Measurements from ENCODE around the gene RAB35. TPM values are rescaled to one million over a fixed set of nuclear protein-coding genes. Genes with fewer than 3 reads are reported as not detected.

Gene RAB35
- 15.2 and 30.6 TPM in 2 replicates for total RNA-seq (2011; cell fraction: chromatin; rRNA removed; ENCODE audit: low replicate concordance)
- total RNA-seq (2011; cell fraction: nucleolus; rRNA removed), result 19.2 and 20.5 TPM in 2 replicates
- total RNA-seq (2011; cell fraction: nucleoplasm; rRNA removed), result 14.8 and 17.9 TPM in 2 replicates
- total RNA-seq (2014; rRNA removed), result 38.9 and 47.9 TPM in 2 replicates
- total RNA-seq (2014; rRNA removed; fragmentation: Illumina TruSeq; extraction: Trizol), result 19.5 and 22.9 TPM in 2 replicates
- 36.0 and 36.6 TPM in 2 replicates for total RNA-seq (2015; rRNA removed; fragmentation: Illumina TruSeq; extraction: Trizol)
- total RNA-seq (2021), result 66.8 and 76.3 TPM in 2 replicates
- polyA plus RNA-seq (2011; rRNA removed), result 32.4 and 45.4 TPM in 2 replicates
- 39.4 and 72.9 TPM in 2 replicates for polyA plus RNA-seq (2011; cell fraction: cytosol; rRNA removed)
- 23.4 and 33.0 TPM in 2 replicates for polyA plus RNA-seq (2011; cell fraction: nucleus; rRNA removed)
- 42.4 and 50.7 TPM in 2 replicates for polyA plus RNA-seq (2012)
- 42.0 and 54.4 TPM in 2 replicates for polyA plus RNA-seq (2014; fragmentation: Illumina TruSeq; extraction: Trizol)
- under 1 TPM; 0.65 to 0.94 TPM for polyA plus RNA-seq (2014; fragmentation: Nextera tagmentation; extraction: Ambion mirVana)
- 49.1 and 50.6 TPM in 2 replicates for polyA plus RNA-seq (2014; rRNA removed)
- polyA minus RNA-seq (2011; rRNA and poly(A)+ RNA removed), result 50.9 and 115 TPM in 2 replicates
- polyA minus RNA-seq (2011; cell fraction: cytosol; rRNA and poly(A)+ RNA removed), result 29.8 and 41.0 TPM in 2 replicates
- 6.7 and 6.9 TPM in 2 replicates for polyA minus RNA-seq (2011; cell fraction: nucleus; rRNA and poly(A)+ RNA removed)
- Bru-seq, nascent RNA, result percentile 77 among the genes with signal in this experiment
- percentile 80 among the genes with signal in this experiment for BruChase-seq, experiment 1, labeled RNA remaining after a 2-hour chase
- percentile 84 among the genes with signal in this experiment for BruChase-seq, experiment 2, labeled RNA remaining after a 6-hour chase
- long read RNA-seq, experiment 1, transcript RAB35-201 (6 exons, 2,945 nt), result major isoform, 28 of 79 reads
- long read RNA-seq, experiment 1, partial matches to known transcripts, result 2 of 79 reads
- long read RNA-seq, experiment 1, other reads (novel, unspliced or antisense), result 46 of 79 reads
- long read RNA-seq, experiment 2, transcript RAB35-201 (6 exons, 2,945 nt), result major isoform, 46 of 88 reads
- long read RNA-seq, experiment 2, partial matches to known transcripts, result 8 of 88 reads
- long read RNA-seq, experiment 2, other reads (novel, unspliced or antisense), result 31 of 88 reads
- long read RNA-seq, experiment 3, transcript RAB35-201 (6 exons, 2,945 nt), result major isoform, 15 of 19 reads
- long read RNA-seq, experiment 3, partial matches to known transcripts, result 0 of 19 reads
- long read RNA-seq, experiment 3, other reads (novel, unspliced or antisense), result 2 of 19 reads

DNA sequence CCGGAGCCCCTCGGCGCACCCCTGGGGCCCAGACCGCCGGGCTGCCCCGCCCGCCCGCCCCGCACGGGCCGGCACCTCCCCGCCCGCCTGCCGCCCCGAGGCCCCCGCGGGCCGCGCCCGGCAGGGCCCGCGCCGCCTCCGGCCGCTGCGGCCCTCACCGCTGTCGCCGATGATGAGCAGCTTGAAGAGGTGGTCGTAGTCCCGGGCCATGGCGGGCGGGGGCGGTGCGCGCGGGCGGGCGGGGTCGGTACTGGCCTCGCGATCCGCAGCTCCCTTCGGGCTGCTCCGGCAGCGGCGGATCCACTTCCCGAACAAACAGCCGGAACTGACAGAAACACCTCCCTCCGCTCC lies at the start of gene RAB35:
Gene RAB35, minus strand, starts transcription at position 313 of the 351 bp plus-strand sequence. Its CDS starts 103 bp downstream, at position 210.
- H3K4me3 ChIP-seq, result peak within 1 kb of the TSS; percentile 75
- intact Hi-C loops (cut with micrococcal nuclease) (loop anchor here (10.0 kb wide), 1 partner anchor 178 kb away; the partner anchor contains the start of genes RNU4-1 and RNU4-2), in situ Hi-C loops (cut with MboI) (no loop called here)
- peak within 1 kb of the TSS; percentile 97 for H3K4me2 ChIP-seq (ENCODE audit: insufficient read depth, low read length)
- peaks cover 36% of the 10 kb centered on the region for H3K36me3 ChIP-seq (ENCODE audit: control insufficient read depth, insufficient read depth, low read length)
- FAIRE-seq, result no peak
- no peaks in the 10 kb centered on the region for H3K9me3 ChIP-seq (replicated peaks; ENCODE audit: control insufficient read depth, insufficient read depth, low read depth, low read length)
- BruUV-seq (replicated peaks), result no TSS peak
- H3K27ac ChIP-seq (ENCODE audit: extremely low read depth, low read depth, low read length), result peak within 1 kb of the TSS; percentile 71
- peak in 1 of 4 experiments; percentile 69 for DNase-seq (ENCODE audit: extremely low read depth in 1 of 4, low spot score in 3 of 4)
- 2% methylated on average over 9 of the region's 50 CpGs for WGBS (ENCODE audit: insufficient coverage, low coverage, missing lambda C conversion rate)
- peaks cover 15 to 32% of the 10 kb centered on the region in 2 experiments; a peak in 4 of 5 replicates for H3K4me1 ChIP-seq (replicated peaks in 1 of 2; ENCODE audit: control insufficient read depth in 2 of 2, insufficient read depth in 2 of 2, low read length in 2 of 2)
- H3K9ac ChIP-seq (ENCODE audit: insufficient read depth in 1 of 2, low read depth in 2 of 2, low read length in 2 of 2), result peak within 1 kb of the TSS; percentile 77 to 96
- CTCF ChIA-PET (ENCODE audit: low intra/inter-chr PET ratio), result no interaction called here
- peaks cover 71% of the 10 kb centered on the region for H3K79me2 ChIP-seq (ENCODE audit: control insufficient read depth, insufficient read depth, low read length)
- POLR2A ChIA-PET, result interaction anchor here (0.7 to 6.8 kb wide), 10 partner anchors 9 to 175 kb away, joined by 3 to 54 read pairs (median 6); partner anchors contain the start of genes RNU4-1, RNU4-2 and RPLP0
- H4K20me1 ChIP-seq (replicated peaks; ENCODE audit: control insufficient read depth, insufficient read depth, low read length), result peaks cover 10% of the 10 kb centered on the region; the same call in 1 of the 2 replicates
- peak within 1 kb of the TSS; percentile 92 for H2AFZ ChIP-seq (ENCODE audit: low read depth, low read length)
- ATAC-seq, result no peak
- no peaks in the 10 kb centered on the region for H3K27me3 ChIP-seq (ENCODE audit: control insufficient read depth in 2 of 2, insufficient read depth in 2 of 2, low read length in 2 of 2)
- peaks cover 6% of the 10 kb centered on the region for H3K9me1 ChIP-seq (ENCODE audit: control insufficient read depth, insufficient read depth, low read length)
- TF ChIP-seq SP1 (CRISPR knock-in tag; IDR thresholded peaks at IDR 0.05) (no peak), ELF1 (tag; IDR thresholded peaks at IDR 0.05) (peak; percentile 55; the same call in 1 of the 2 replicates), FOXK1 (CRISPR knock-in tag; IDR thresholded peaks at IDR 0.05; ENCODE audit: borderline replicate concordance) (no peak), ZBTB8A (IDR thresholded peaks at IDR 0.05; ENCODE audit: partially characterized antibody) (no peak), ARID2 (IDR thresholded peaks at IDR 0.05) (no peak), PHF8 (IDR thresholded peaks at IDR 0.05; ENCODE audit: borderline replicate concordance, low read length) (0 out of 2 replicates have a peak, but pooled peaks have one; percentile 30), RBM39 (optimal IDR thresholded peaks at IDR 0.05; ENCODE audit: low read depth, low read length) (no peak), ZNF445 (CRISPR knock-in tag; IDR thresholded peaks at IDR 0.05; ENCODE audit: low read depth) (no peak), FOXP1 (CRISPR knock-in tag; IDR thresholded peaks at IDR 0.05) (no peak), EP300 (IDR thresholded peaks at IDR 0.05; ENCODE audit: low read length) (peak; percentile 19; the same call in 1 of the 2 replicates), POLR2H (tag; IDR thresholded peaks at IDR 0.05; ENCODE audit: low read depth) (peak; percentile 39; the same call in 1 of the 2 replicates), NRF1 (conservative IDR thresholded peaks at IDR 0.05 in 1 of 2, IDR thresholded peaks at IDR 0.05 in 1 of 2) (no peak)
- TF ChIP-seq, protein P1, sequence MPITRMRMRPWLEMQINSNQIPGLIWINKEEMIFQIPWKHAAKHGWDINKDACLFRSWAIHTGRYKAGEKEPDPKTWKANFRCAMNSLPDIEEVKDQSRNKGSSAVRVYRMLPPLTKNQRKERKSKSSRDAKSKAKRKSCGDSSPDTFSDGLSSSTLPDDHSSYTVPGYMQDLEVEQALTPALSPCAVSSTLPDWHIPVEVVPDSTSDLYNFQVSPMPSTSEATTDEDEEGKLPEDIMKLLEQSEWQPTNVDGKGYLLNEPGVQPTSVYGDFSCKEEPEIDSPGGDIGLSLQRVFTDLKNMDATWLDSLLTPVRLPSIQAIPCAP (CRISPR knock-in tag; IDR thresholded peaks at IDR 0.05; ENCODE audit: borderline replicate concordance), result no peak
